Gastroesophageal sphincter (tissue), 4 donors: ENCODE data around the gene KCNJ3. TPM values are rescaled to one million over a fixed set of nuclear protein-coding genes. Genes with fewer than 3 reads are reported as not detected.
A peak's percentile ranks its signal among the peaks of the same experiment; 100 is the strongest.

Experiments
- ATAC-seq: fragments of 150-250 bp; one replicate; pipeline ENCODE4 v1.9.1; 2016; ENCODE audit warnings: mild to moderate bottlenecking, moderate library complexity
- H3K27ac ChIP-seq, 4 donors: fragments of 200-600 bp; sonication (generic) in 3 of 4; 1 replicate in 3 of 4; 2 replicates in 1 of 4; pipeline ENCODE4 v1.5.1; 2016 to 2019
- H3K27me3 ChIP-seq: fragments of 200-600 bp; sonication (generic); one replicate; pipeline ENCODE4 v1.5.1; 2019
- H3K36me3 ChIP-seq, 2 donors: fragments of 200-600 bp; sonication (generic); one replicate each; pipeline ENCODE4 v1.5.1; 2019; ENCODE audit warnings: control low read depth in 1 of 2
- H3K4me1 ChIP-seq, 3 donors: fragments of 200-600 bp; sonication (generic); 1 replicate in 2 of 3; 2 replicates in 1 of 3; pipeline ENCODE4 v1.5.1; 2016 to 2019; ENCODE audit warnings: control low read depth in 2 of 3
- H3K4me3 ChIP-seq, 2 donors: fragments of 200-600 bp; sonication (generic); one replicate each; pipeline ENCODE4 v1.5.1; 2019; ENCODE audit warnings: mild to moderate bottlenecking in 1 of 2, moderate library complexity in 1 of 2
- H3K9me3 ChIP-seq, 3 donors: fragments of 200-600 bp; sonication (generic); one replicate each; pipeline ENCODE4 v1.5.1; 2017 to 2019; ENCODE audit warnings: control low read depth in 2 of 3
- CTCF ChIP-seq, 4 experiments: fragments of 200-600 bp in 2 of 4; fragments of 450-650 bp in 2 of 4; sonication (generic) in 1 of 4; IDR thresholded peaks; one replicate each; pipeline ENCODE4 v1.5.1; 2017 to 2019; ENCODE audit warnings: antibody characterized with exemption in 4 of 4, mild to moderate bottlenecking in 2 of 4, moderate library complexity in 2 of 4
- EP300 ChIP-seq: sonication (generic); formaldehyde crosslinking; IDR thresholded peaks from one replicate; pipeline ENCODE4 v1.6.1; 2017; ENCODE audit warnings: antibody characterized with exemption, mild to moderate bottlenecking
- POLR2A ChIP-seq, 2 donors: fragments of 450-650 bp; IDR thresholded peaks; one replicate each; pipeline ENCODE4 v1.6.1; 2017; ENCODE audit warnings: antibody characterized with exemption in 2 of 2, mild to moderate bottlenecking in 2 of 2, moderate library complexity in 1 of 2
- POLR2AphosphoS5 ChIP-seq: sonication (generic); formaldehyde crosslinking; IDR thresholded peaks from one replicate; pipeline ENCODE4 v1.6.1; 2017; ENCODE audit warnings: antibody characterized with exemption
- WGBS, 2 donors: methylation state at CpG; one replicate each; pipeline ENCODE4 v1.1.5; 2018; ENCODE audit warnings: low coverage in 1 of 2; 5-methylcytosine and 5-hydroxymethylcytosine counted together
- total RNA-seq, 4 donors: library from RNA; depleted of rRNA; stranded (reverse); fragments of >200 nt; gene quantifications; one replicate each; pipeline ENCODE4 v1.1.0, GENCODE V29; 2016

Gene KCNJ3
- total RNA-seq, 4 donors from 2014 or later: 0.94 to 5.3 (median 1.5) TPM

- H3K4me3 ChIP-seq: peak overlapping the region; percentile 26 to 58
- no peak for ATAC-seq
- H3K27ac ChIP-seq: peak overlapping the region in 1 of 4 donors; percentile 70
- no peak for TF ChIP-seq CTCF (IDR thresholded peaks at IDR 0.05)
- no peak for TF ChIP-seq POLR2A (IDR thresholded peaks at IDR 0.05)
- no peak for TF ChIP-seq POLR2AphosphoS5
- TF ChIP-seq EP300: no peak
- H3K4me1 ChIP-seq: peaks cover 0 to 25% (median 7%) of the 10 kb centered on the region in 3 donors
- no peaks in the 10 kb centered on the region for H3K9me3 ChIP-seq
- WGBS, 2 donors: 18 to 29% methylated on average over 3 to 5 of the region's 8 CpGs
- H3K27me3 ChIP-seq: peaks cover 25% of the 10 kb centered on the region
- no peaks in the 10 kb centered on the region for H3K36me3 ChIP-seq
Observed at GRCh38 chr2:154696810-154697417, 1.6 kb upstream of the KCNJ3 start.

- 0 to 3% methylated on average over 1 to 7 of the region's 69 CpGs for WGBS, 2 donors
- Histone ChIP-seq H3K36me3 (no peaks in the 10 kb centered on the region), H3K4me3 (peak overlapping the region; percentile 26 to 58), H3K27ac (peak overlapping the region in 2 of 4 donors; percentile 53 to 70), H3K9me3 (no peaks in the 10 kb centered on the region), H3K4me1 (peaks cover 0 to 25% (median 7%) of the 10 kb centered on the region in 3 donors), H3K27me3 (peaks cover 25% of the 10 kb centered on the region)
- TF ChIP-seq POLR2A (IDR thresholded peaks at IDR 0.05): no peak
- no peak for TF ChIP-seq POLR2AphosphoS5
- TF ChIP-seq EP300: no peak
- TF ChIP-seq CTCF (IDR thresholded peaks at IDR 0.05): no peak
- peak; percentile 45 for ATAC-seq
Observed at GRCh38 chr2:154697418-154698252, 860 bp upstream of the KCNJ3 start.

GRCh38 chr2:154698721-154699574, 453 bp downstream of the KCNJ3 start:
- no peak for ATAC-seq
- TF ChIP-seq CTCF (IDR thresholded peaks at IDR 0.05): no peak
- H3K4me3 ChIP-seq: peak overlapping the region; percentile 26 to 58
- H3K36me3 ChIP-seq: no peaks in the 10 kb centered on the region
- H3K27ac ChIP-seq: peak overlapping the region in 1 of 4 donors; percentile 70
- WGBS, 2 donors: 6 to 19% methylated on average over 7 to 21 of the region's 60 CpGs
- no peaks in the 10 kb centered on the region for H3K9me3 ChIP-seq
- peaks cover 0 to 25% (median 7%) of the 10 kb centered on the region in 3 donors for H3K4me1 ChIP-seq
- H3K27me3 ChIP-seq: peaks cover 25% of the 10 kb centered on the region

GRCh38 chr2:154699575-154699930, 1.1 kb downstream of the KCNJ3 start:
- TF ChIP-seq POLR2A (IDR thresholded peaks at IDR 0.05): no peak
- TF ChIP-seq CTCF (IDR thresholded peaks at IDR 0.05): no peak
- TF ChIP-seq EP300: no peak
- no peak for TF ChIP-seq POLR2AphosphoS5
- Histone ChIP-seq H3K27me3 (peaks cover 25% of the 10 kb centered on the region), H3K27ac (peak overlapping the region in 1 of 4 donors; percentile 26), H3K4me3 (peak overlapping the region; percentile 26 to 58), H3K36me3 (no peaks in the 10 kb centered on the region), H3K9me3 (no peaks in the 10 kb centered on the region), H3K4me1 (peaks cover 0 to 25% (median 7%) of the 10 kb centered on the region in 3 donors)
- WGBS, 2 donors: 30 to 39% methylated on average over 7 to 9 of the region's 10 CpGs
- ATAC-seq: no peak
